ENCODE measurements around the gene OR5AR1.
"Not testable (repeated sequence)": the region's sequence is repeated elsewhere in the genome, so short reads cannot be mapped to it uniquely, and the experiment has no call there.

The OR5AR1 gene

DNA sequence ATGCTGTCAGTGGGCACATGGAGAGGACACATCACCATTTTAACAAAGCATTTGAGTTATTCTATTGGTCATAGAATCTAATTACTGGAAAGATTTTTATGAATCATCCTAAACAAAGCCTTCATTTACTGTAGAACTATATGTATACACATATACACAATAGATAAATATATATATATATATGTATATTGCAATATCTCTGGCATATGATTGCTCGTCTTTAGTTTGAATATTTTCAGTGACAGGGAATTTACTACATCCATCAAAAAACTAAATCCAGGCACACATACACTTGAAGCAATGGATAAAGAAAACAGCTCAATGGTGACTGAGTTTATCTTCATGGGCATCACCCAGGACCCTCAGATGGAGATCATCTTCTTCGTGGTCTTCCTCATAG is at the start of gene OR5AR1:
Gene OR5AR1, plus strand, starts transcription at position 301 of the 400 bp plus-strand sequence. Its CDS starts 0 bp downstream, at position 301.
- in situ Hi-C loops (cut with HindIII; ENCODE audit: low pct_ligation_motif_present, low pct_unique_long_range_greater_than_20kb, low sequenced_read_pairs): no loop called here
- DNase-seq: no peak

DNA sequence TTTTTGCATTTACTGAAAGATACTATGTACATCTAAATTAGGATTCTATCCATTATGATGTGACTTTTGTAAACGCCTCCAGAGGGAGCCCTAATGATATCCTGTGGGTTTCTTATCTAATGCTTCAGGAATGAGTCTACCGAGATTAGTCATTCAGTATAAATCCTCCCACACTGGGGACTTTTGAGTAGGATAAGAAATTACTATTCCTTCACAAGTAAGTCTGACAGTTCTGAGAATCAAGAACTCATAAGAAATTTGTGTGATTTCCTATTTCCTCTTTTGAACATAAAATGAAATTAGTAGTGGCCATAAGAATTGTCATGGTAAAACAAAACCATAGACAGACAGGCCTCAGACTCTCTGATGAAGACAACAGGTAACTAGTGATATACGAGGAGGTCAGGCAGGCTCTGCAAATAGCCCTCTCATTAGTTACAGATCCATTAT is 38.8 kb upstream of the OR5AR1 start:
- peak; percentile 82 for DNase-seq
- in situ Hi-C loops (cut with HindIII; ENCODE audit: low pct_ligation_motif_present, low pct_unique_long_range_greater_than_20kb, low sequenced_read_pairs): no loop called here

DNA sequence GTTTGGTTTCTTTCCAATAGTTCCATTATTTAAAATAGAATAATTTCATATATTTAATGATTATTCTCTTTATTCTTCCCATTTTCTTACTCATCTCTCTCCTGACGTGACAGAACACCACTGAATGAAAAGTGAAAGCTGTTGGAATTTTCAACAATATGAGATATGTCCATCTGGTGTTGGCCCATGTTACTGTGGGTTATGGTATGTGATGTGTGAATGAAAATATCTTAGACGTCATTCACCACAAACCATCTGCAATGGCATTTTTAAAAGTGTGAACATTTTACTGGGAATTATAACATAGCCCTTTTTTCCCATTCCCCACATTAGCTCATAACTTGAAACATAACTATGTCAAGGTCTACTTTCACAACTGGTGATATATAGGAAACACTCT is 37.5 kb upstream of the OR5AR1 start:
- in situ Hi-C loops (cut with HindIII; ENCODE audit: low pct_ligation_motif_present, low pct_unique_long_range_greater_than_20kb, low sequenced_read_pairs): no loop called here
- no peak for DNase-seq

DNA sequence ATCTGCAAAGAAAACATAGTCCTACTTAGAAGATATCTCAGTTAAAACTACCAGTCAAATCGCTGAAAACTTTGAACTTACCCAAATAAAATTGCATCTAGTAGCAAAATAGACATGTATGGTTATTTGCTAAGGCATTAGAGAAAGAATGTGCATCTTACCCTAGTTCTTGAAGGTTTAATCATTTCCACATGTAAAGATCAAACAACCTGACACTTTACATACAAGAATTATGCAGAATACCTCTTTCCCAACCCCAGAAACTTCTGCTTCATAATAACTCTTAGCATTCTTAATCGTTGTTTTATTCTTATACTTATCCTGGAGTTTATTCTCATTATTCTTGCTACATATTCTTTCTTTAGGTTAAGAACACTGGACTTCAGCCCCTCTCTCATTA is 31.2 kb upstream of the OR5AR1 start:
- DNase-seq: no peak
- in situ Hi-C loops (cut with HindIII; ENCODE audit: low pct_ligation_motif_present, low pct_unique_long_range_greater_than_20kb, low sequenced_read_pairs): no loop called here

DNA sequence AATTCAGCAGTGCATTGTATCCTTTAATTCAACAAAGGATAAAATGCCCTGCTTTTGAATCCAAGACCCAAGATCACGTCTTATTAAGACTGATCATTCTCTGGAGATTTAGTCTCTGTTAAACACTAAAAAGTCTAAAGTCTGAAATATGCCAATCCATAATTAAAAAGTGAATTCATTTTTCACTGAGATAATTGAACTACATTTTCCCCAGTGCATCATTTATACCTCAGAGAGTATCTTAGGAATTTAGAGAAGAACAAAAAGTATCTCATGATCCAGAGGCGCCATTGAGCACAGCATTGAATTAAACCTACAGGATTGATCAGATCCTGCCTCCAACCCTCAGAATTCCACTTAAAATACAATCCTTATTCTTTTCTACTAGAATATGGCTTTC is 26.6 kb upstream of the OR5AR1 start:
- in situ Hi-C loops (cut with HindIII; ENCODE audit: low pct_ligation_motif_present, low pct_unique_long_range_greater_than_20kb, low sequenced_read_pairs): no loop called here
- DNase-seq: no peak

DNA sequence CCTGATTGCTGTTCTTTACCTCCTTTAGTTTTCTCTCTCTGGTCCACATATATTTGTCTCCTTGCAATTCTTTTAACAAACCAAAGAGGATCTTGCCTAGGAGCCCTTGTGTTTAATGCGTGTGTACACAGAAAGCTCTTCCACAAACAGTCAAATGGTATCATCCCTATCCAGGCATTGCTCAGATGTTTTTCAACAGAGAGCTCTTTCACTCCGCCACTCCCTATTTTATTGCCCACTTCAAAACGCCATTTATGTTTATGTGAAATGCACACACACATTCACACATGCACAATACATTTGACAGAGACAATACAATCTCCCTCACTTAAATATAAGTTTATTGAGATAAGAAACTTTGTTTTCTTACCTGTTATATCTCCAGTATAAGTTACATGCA is 26.0 kb upstream of the OR5AR1 start:
- DNase-seq: no peak
- in situ Hi-C loops (cut with HindIII; ENCODE audit: low pct_ligation_motif_present, low pct_unique_long_range_greater_than_20kb, low sequenced_read_pairs): no loop called here

DNA sequence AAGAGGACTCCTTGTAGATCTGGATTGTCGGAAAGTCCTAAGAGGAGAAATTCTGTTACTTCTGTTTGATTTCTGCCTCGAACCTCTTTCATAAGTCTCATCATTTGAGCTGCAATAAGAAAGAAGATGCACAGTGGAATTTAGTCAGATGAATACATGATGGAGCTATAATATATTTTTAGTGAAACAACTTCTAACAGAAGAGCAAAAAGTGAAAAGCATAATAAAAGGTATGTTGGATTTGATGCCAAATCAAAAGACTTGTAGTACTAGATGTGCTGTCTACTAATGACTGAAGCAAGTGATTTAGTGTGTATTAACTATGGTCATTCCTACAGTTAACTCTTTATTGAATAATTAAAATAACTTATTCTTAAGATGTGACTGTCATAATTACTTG is 21.1 kb upstream of the OR5AR1 start, which contains the start of gene OR5AP2:
Gene OR5AP2, minus strand, starts transcription at position 101 of the 400 bp plus-strand sequence. Its CDS starts 0 bp downstream, at position 101.
- DNase-seq: no peak
- in situ Hi-C loops (cut with HindIII; ENCODE audit: low pct_ligation_motif_present, low pct_unique_long_range_greater_than_20kb, low sequenced_read_pairs): no loop called here

DNA sequence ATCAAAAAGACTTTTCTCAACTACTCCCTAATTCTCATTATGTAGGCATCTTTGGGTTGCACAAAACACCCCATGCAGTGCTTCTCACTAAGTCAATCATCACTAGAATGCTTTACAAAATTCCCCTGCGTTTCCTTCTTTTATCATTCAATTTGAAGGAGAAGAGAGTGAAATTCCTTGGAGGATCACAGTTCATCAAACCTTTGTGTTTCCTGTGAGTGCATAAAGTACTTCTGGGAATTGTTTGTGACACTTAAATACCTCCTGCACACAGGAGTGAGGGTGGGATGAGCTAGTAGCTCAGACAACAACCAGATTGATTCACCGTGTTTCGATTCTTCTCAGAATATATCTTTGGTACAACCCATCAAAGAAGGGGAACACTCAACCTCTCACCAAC is 3.7 kb upstream of the OR5AR1 start:
- in situ Hi-C loops (cut with HindIII; ENCODE audit: low pct_ligation_motif_present, low pct_unique_long_range_greater_than_20kb, low sequenced_read_pairs): no loop called here
- no peak for DNase-seq

DNA sequence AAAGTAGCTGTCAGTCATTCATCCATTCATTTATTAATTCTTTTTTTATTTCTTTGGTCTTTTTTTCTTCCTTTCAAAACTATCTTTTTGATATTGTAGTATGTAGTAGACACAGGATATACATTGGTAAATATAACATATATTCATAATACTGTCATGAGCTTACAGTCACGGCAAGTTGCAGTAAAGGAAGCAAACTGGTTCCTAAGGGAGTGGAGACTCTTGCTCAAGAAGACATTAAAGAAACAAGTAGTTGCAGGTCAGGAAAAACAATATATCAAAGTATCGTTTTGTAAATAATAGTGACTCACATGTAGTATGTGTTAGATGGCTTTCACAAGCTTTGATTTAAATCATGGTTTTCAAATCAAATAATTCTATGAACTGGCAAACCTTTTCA is 7.5 kb downstream of the OR5AR1 start:
- in situ Hi-C loops (cut with HindIII; ENCODE audit: low pct_ligation_motif_present, low pct_unique_long_range_greater_than_20kb, low sequenced_read_pairs): no loop called here
- DNase-seq: no peak

DNA sequence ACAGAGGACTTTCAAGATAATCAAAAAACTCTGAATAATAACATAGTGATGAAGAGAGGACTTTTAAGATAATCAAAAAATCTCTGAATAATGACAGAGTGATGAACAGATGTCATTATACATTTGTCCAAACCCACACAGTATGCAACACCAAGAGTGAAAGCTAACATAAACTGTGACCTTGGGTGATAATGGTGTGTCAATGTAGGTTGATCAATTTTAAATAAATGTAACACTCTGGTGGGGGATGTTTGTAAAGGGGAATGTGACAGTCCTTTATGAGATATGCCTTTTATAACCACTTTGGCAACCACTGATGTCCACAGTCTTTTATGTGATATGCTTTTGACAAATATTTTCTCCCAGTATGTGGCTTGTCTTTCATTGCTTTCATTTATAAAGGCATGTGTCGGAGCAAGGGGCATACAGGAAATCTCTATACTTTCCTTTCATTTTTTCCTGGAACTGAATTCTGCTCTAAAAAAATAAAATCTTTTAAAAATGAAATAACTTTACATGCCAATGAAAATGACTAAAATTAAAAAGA is 25.1 kb downstream of the OR5AR1 start:
- no peak for DNase-seq
- in situ Hi-C loops (cut with HindIII; ENCODE audit: low pct_ligation_motif_present, low pct_unique_long_range_greater_than_20kb, low sequenced_read_pairs): no loop called here

DNA sequence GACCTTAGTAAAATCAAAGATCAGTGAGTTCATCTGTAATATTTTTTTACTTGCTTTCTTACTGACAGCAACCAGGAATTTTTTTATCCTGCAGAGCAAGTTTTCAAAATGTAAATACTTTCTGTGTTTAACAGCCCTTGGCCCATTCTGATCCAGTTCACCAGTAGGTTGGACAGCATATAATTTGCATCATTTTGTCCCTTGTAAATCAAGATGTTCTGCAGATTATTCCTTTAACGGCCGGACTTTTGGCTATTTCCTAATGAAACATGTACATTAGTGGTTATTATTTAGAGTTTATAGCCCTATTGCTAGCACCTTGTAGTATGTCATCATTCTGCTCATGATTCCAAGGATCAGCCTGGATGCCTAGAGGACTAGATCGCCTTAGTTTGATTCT is 27.7 kb downstream of the OR5AR1 start:
- in situ Hi-C loops (cut with HindIII; ENCODE audit: low pct_ligation_motif_present, low pct_unique_long_range_greater_than_20kb, low sequenced_read_pairs); DNase-seq: not testable (repeated sequence)

DNA sequence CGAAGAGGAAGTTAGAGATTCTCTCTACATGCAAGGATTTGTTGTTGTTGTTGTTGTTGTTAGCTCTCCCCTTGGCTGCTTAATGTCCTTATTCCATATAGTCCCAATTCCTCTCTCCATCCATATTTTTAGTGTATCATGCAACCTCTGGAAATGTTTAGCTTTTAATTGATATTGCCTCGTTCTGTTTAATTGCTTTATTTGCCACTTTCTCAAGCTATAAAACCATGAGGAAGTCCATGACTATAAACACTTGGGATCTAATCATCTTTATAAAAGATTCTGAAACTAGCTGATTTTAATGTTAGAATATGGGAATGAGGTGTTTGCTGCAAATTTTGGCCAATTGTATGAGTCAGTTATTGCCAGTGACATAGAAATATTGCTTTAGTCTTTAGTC is 29.9 kb downstream of the OR5AR1 start:
- in situ Hi-C loops (cut with HindIII; ENCODE audit: low pct_ligation_motif_present, low pct_unique_long_range_greater_than_20kb, low sequenced_read_pairs): no loop called here

DNA sequence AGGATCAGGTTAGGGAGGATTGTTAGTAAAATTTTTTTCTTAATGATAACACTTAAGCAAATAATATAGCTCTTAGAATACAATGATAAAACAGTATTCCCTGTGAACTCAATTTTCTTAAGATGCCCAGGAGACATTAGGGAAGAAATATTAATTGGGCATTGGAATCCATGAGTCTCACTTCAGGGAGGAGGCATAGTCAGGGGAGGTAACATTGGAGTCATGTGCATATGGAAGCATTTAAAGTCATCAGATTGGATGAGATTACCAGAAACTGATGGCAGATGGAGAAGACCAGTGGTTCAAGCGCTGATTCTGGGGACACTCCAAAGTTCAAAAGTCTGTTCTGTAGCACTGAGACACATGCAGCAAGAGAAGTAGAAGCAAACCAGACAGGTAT is 35.3 kb downstream of the OR5AR1 start, which contains the start of gene OR9G1:
Gene OR9G1, plus strand, starts transcription at position 301 of the 400 bp plus-strand sequence. CDS start 1,293 bp downstream, outside the sequence.
- in situ Hi-C loops (cut with HindIII; ENCODE audit: low pct_ligation_motif_present, low pct_unique_long_range_greater_than_20kb, low sequenced_read_pairs): no loop called here
- DNase-seq: no peak

More for the DNA sequence above, 29.9 kb downstream of the OR5AR1 start:
- DNase-seq: no peak

DNA sequence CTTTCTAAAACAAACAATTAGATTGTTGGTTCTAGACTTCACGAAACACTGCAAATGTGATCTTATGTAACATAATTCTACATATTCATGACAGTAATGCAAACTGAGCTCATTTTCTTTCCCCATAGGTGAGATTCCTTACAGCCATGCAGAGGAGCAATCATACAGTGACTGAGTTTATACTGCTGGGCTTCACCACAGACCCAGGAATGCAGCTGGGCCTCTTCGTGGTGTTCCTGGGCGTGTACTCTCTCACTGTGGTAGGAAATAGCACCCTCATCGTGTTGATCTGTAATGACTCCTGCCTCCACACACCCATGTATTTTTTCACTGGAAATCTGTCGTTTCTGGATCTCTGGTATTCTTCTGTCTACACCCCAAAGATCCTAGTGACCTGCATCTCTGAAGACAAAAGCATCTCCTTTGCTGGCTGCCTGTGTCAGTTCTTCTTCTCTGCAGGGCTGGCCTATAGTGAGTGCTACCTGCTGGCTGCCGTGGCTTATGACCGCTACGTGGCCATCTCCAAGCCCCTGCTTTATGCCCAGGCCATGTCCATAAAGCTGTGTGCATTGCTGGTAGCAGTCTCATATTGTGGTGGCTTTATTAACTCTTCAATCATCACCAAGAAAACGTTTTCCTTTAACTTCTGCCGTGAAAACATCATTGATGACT is 36.9 kb downstream of the OR5AR1 start:
- DNase-seq: no peak
- in situ Hi-C loops (cut with HindIII; ENCODE audit: low pct_ligation_motif_present, low pct_unique_long_range_greater_than_20kb, low sequenced_read_pairs): no loop called here

DNA sequence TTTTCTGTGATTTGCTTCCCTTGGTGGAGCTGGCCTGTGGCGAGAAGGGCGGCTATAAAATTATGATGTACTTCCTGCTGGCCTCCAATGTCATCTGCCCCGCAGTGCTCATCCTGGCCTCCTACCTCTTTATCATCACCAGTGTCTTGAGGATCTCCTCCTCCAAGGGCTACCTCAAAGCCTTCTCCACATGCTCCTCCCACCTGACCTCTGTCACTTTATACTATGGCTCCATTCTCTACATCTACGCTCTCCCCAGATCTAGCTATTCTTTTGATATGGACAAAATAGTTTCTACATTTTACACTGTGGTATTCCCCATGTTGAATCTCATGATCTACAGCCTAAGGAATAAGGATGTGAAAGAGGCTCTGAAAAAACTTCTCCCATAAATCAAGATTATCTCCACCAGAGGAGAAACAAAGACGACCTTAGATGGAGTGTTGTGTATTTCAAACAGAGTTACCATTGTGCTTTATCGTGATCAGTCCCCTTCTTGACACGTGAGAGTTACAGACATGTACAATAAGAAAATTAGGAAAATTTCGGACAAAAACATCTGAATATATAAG is 37.5 kb downstream of the OR5AR1 start:
- in situ Hi-C loops (cut with HindIII; ENCODE audit: low pct_ligation_motif_present, low pct_unique_long_range_greater_than_20kb, low sequenced_read_pairs): no loop called here
- DNase-seq: no peak

DNA sequence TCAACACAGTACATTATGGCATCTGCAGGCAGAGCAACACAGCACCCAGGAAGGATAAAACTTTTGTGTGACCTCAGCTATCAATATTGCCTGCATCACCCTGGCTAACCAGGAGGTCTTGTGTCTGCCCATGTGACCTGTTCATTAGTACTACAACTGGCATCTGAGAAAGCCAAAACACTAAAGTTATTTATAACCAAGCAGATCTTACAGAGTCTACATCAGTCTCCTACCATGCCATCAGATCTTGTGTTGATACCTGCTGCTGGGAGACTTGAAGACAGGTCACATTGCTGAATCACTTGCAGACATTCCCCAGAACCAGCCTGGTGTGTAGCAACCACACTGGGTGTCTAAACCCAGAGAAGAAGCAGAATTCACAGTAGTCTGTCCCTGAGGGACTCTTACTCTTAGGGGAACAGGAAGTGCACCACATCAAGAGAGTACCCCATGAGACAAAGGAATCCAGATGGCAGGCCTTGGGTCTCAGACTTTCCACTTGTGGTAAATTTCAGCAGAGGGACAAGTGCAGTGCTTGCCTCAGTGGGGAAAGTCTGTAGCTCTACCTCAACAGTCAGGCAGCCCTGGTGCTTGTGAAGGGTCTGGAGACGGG is 42.4 kb downstream of the OR5AR1 start:
- in situ Hi-C loops (cut with HindIII; ENCODE audit: low pct_ligation_motif_present, low pct_unique_long_range_greater_than_20kb, low sequenced_read_pairs): no loop called here
- DNase-seq: no peak

DNA sequence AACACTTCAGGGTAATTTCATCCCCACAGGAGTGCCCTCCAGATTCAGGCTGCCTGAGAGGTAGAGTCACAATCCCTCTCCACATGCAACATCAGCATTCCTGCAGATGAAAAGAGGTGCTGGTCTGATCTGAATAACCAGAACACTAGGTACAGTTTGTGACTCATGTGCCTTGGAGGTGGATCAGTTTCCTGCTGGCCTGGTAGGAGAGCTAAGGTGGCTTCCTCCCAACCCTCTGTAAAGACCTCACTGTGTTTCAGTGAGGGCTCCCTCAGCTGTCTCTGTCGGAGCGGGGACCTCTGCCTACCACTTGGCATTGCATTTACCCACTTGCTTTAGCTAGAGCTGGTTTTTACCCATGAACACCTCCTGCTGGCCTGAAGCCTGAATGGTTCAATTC is 43.0 kb downstream of the OR5AR1 start:
- DNase-seq: no peak
- in situ Hi-C loops (cut with HindIII; ENCODE audit: low pct_ligation_motif_present, low pct_unique_long_range_greater_than_20kb, low sequenced_read_pairs): no loop called here

DNA sequence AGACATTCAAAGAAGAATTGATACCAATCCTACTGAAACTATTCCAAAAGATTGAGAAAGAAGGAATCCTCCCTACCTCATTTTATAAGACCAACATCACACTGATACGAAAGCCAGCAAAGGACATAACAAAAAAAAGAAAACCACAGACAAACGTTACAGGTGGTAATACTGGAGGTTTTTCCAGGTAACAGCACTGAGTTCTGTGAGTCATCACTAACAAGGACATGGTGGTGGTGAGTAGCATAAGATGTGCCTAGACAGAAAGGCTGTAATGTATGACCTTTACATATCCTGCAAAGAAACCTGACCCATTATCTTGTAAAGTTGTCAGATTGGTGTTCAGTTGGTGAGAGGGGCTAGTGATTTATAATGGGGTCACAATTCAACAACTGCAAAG is 50.7 kb downstream of the OR5AR1 start:
- in situ Hi-C loops (cut with HindIII; ENCODE audit: low pct_ligation_motif_present, low pct_unique_long_range_greater_than_20kb, low sequenced_read_pairs): no loop called here
- DNase-seq: no peak

Data from ACHN (cell line).